HG03097 (cell line): Measurements from ENCODE around the gene MRM3.
"Not testable (repeated sequence)": the region's sequence is repeated elsewhere in the genome, so short reads cannot be mapped to it uniquely, and the experiment has no call there.

Experiments used
- ATAC-seq: cut with Tn5 transposase; IDR thresholded peaks from one replicate; pipeline ENCODE4 v1.9.1; 2021; ENCODE audit not compliant: unreplicated experiment, low FRiP score

Gene MRM3

DNA sequence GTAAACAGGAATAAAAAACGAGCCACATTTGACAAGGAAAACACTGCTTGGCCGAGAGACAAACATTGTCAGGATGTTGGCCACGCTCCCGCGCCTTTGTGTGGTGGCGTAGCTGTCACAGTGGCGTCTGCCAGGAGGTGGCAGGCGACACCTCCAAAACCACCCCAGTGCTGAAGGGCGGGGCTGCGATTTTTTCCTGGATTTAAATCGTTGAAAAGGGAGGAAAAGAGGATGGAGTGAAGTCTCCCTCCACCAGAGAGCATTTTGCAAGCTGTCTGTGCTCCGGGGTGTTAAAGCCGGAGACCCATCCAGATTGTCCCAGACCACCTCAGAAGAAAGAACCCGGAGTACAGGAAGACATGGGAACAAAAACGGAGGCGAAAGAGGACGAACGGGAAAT lies 12.7 kb downstream of the MRM3 start:
- no peak for ATAC-seq

GRCh38 chr17:795276-795675 lies 13.1 kb downstream of the MRM3 start:
- ATAC-seq: no peak

DNA sequence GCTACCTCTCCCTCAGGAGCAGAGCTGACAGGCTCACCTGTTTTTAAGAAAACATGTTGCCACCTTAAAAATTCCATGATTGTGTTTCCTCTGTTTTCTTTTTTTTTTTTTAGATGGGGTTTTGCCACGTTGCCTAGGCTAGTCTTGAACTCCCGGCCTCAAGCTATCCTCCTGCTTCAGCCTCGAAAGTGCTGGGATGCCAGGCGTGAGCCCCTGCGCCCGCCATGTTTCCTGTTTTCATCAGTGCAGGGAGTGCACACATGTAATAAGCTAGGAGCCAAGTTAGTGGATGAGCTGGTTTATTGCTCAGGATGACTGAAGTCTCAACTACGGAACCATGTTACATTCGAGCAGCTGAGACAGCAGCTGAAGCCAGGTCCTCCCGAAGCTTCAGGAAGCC lies 13.6 kb downstream of the MRM3 start:
- ATAC-seq: no peak

DNA sequence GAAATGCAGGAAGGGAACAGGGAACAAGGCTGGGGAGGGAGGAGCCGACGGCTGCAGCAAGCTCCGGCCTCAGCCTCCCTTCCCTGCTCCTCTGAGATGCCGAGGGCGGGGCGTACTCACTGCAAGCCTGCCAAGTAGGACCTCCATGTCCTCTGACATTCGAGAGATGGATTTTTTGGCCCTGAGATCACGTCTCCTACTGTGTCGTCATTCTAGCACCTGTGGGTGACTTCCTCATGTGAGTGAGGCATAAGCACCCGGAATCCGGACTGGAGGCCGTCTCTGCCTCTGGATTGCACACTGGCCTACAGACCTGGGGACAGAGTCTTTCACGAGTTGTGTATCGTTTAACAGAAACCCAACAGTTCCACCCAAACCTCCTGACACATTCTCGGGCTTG lies 14.5 kb downstream of the MRM3 start:
- ATAC-seq: no peak

GRCh38 chr17:797236-797840 lies 15.2 kb downstream of the MRM3 start:
- no peak for ATAC-seq

- no peak for ATAC-seq
These were observed 16.1 kb downstream of the MRM3 start for GRCh38 chr17:798246-798645.

- no peak for ATAC-seq
These were observed 17.1 kb downstream of the MRM3 start for GRCh38 chr17:799261-799660.

- no peak for ATAC-seq
These were observed 18.5 kb downstream of the MRM3 start for GRCh38 chr17:800446-801242.

- no peak for ATAC-seq
These were observed 19.5 kb downstream of the MRM3 start for GRCh38 chr17:801660-802059.

DNA sequence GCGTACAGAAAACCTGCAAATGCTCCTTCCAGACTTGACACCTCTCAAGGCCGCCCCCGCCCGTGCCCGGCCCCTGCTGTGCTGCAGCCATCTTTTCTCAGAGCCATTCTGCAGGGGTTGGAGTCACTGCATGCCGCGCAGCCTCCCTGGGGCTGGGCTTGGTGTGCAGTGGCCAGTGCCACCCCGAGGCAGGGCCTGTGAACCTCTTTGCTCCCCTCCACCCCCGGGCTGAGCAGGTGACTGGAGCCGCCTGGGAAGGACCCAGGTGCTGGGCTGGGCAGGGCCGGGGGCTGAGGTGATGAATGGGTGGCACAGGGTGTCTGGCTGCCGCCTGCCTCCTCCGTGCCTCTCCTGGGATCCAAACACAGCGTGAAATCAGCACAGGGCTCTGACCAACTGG lies 20.3 kb downstream of the MRM3 start:
- no peak for ATAC-seq

GRCh38 chr17:802901-803881 lies 21.0 kb downstream of the MRM3 start:
- no peak for ATAC-seq

- no peak for ATAC-seq
These were observed 22.6 kb downstream of the MRM3 start for GRCh38 chr17:804541-805435.

DNA sequence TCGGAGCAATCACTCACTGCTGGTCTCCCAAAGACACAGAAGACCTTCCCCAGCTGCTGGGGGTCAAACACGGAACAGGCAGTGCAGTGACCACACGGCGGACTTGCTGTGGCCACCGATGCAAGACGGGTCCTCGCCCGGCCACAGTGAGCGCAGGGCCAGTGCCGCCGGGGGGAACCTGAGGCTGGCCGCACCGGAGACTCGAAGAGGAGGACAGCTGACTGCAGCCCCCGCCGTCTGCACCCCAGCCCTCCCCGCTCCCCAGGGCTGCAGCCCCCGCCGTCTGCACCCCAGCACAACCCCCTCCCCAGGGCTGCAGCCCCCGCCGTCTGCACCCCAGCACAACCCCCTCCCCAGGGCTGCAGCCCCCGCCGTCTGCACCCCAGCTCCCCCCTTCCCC lies 23.7 kb downstream of the MRM3 start:
- not testable (repeated sequence) for ATAC-seq

- ATAC-seq: no peak
These were observed 24.2 kb downstream of the MRM3 start for GRCh38 chr17:806346-806745.

DNA sequence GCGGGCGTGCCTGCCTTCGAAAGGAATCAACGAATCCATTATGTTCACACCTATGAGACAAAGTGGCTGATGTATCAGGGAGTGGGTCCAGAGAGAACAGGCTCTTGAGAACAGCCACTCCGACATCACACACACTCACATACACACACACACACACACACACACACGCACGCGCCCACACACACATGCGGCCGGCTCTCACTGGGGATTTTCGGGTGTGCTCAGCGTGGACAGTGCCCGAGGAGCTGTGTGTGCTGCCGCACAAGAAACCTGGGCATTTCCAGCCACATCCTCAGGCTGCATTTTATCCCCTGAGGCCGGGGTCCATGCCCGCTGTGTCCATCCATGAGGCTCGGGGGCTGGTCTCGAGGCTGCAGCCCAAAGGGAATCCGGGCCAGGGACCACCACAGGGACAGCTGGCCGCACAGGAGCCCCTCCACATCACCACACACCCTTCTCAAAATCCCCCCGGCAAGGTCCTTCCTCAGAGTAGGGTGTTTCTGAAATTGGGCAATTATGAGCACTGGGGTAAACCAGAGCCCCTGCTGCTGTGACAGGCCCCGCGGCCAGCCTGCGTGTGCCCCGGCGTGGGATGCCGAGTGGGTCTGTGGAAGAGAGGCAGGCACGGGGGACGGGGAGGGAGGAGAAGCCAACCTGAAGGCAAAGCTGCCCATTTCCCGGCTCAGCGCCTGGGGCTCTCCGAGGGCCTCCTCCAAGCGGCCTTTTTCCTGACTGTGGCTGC lies 24.8 kb downstream of the MRM3 start:
- no peak for ATAC-seq

DNA sequence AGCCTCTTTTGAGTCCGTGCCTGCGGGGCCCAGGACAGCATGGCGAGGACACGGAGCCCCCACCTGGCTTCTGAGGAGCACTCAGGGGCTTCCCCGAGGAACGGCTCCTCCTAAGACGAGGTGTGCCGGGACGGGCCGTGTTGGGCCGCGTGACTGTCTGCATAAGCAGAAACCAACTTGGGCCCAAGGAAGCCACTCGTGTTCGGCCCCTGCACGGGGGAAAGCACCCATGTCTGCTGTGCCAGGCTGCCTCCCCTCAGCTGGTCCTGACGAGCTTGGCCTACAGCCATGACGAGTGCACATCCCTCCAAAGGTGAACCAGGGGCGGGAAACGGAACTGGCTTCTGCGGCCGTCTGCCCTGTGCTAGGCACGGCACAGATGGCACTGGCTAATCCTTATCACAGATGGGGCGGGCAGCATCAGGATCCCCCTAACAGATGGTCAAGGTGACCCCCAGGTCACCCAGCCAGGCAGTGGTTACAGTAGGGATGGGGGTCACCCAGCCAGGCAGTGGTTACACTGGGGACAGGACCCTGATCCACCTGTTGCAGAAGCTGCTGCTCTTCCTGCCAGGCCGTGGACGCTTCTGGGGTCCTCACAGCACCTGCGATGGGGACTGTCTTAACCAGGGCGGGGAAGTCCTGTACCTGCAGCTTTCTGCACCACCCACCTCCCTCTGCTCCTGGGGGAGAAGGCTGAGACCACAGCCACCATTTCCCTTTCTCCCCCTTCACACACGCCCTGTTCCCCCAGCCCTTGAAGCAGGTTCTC lies 25.6 kb downstream of the MRM3 start:
- ATAC-seq: no peak

DNA sequence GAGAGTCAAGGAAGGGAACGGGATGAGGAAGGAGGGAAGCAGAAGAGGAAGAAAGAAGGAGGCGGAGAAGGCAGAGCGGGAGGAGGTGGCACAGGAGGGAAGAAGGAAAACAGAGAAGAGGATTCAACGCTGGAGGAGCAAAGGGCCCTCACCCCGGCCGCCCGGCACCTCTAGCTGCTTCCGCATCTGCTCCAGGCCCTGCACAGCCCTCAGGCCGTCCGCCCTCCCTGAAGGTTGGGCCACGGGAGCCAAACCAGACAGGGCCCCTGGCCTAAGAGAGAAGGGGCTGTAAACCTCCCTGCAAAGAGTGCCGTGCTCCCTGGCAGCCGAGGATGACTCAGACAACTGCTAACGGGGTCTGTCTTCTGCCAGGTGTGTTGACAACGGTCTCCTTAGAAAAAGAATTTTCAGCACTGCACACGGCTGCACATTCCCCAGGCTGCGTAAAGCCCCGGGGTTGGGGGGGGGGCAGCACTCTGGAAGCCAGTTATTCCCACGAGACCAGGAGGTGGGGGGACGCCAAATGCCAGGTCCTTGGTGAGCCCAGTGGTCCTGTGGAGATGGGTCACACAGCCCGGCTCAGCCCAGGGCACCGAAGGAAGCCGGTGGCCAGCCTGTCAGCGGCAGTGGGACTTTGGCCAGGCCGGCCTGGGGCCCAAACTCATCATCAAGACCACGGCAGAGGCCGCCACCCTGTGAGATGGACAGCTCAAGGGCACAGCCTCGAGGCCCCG lies 29.1 kb downstream of the MRM3 start:
- ATAC-seq: no peak

GRCh38 chr17:812638-813204 lies 30.6 kb downstream of the MRM3 start:
- no peak for ATAC-seq
